SH-SY5Y (cell line): ENCODE measurements around the gene ONECUT3.

Experiments used
- GATA2 ChIP-seq: IDR thresholded peaks from 2 replicates; pipeline ENCODE4 v1.6.1; 2011; ENCODE audit warnings: mild to moderate bottlenecking, low read depth, low read length
- GATA3 ChIP-seq: IDR thresholded peaks from 2 replicates; pipeline ENCODE4 v1.6.1; 2011; ENCODE audit warnings: low read depth, mild to moderate bottlenecking, low read length, moderate library complexity

DNA sequence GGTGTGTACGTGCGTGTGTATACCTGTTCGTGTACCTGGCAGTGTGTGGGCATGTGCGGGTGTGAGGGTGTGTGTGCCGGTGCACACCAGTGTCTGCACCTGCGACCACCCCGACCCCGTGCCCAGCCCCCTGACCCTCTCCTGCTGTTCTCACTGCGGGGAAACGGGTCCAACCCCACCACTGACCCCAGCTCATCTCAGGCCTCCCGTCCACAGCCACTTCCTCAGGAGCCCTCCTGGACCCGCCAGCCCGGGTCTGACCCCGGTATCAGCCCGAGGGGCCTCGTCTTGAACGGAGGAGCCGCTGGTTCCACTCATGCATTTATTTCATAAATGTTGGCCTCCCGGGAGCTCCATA is 23.8 kb upstream of the ONECUT3 start:
- TF ChIP-seq GATA2 (no peak), GATA3 (no peak)
